ENCODE data around the gene FEN1.

GRCh38 chr11:61816736-61817455 lies 24.2 kb downstream of the FEN1 start, which contains the start of gene FADS1:
- TF ChIP-seq POLR2AphosphoS5 (IDR thresholded peaks at IDR 0.05; ENCODE audit: low read depth, low read length) (no peak), TAF1 (IDR thresholded peaks at IDR 0.05; ENCODE audit: borderline replicate concordance, low read depth, low read length) (no peak), POLR2A (IDR thresholded peaks at IDR 0.05; ENCODE audit: low read depth, low read length) (peak; percentile 44; the same call in 1 of the 2 replicates)
